Spinal cord (tissue), 10 donors: ENCODE measurements around the gene SYCN. TPM values are rescaled to one million over a fixed set of nuclear protein-coding genes. Genes with fewer than 3 reads are reported as not detected.

Experiments used
- DNase-seq, 6 donors: peaks; one replicate each; pipeline versions ENCODE4 v3.0.0 to v3.0.0-alpha.2; 2013 to 2015; ENCODE audit warnings: low spot score in 6 of 6, low read depth in 4 of 6
- H3K27ac ChIP-seq: one replicate; pipeline ENCODE4 v1.5.1; 2013; ENCODE audit warnings: low read depth, low read length, control low read depth
- H3K27me3 ChIP-seq: one replicate; pipeline ENCODE4 v1.6.1; 2013; ENCODE audit warnings: low read length; ENCODE audit not compliant: control insufficient read depth, insufficient read depth
- H3K36me3 ChIP-seq: one replicate; pipeline ENCODE4 v1.6.1; 2013; ENCODE audit warnings: low read length; ENCODE audit not compliant: control insufficient read depth, insufficient read depth
- H3K4me1 ChIP-seq: one replicate; pipeline ENCODE4 v1.6.1; 2013; ENCODE audit warnings: low read length; ENCODE audit not compliant: control insufficient read depth, insufficient read depth
- H3K4me3 ChIP-seq: one replicate; pipeline ENCODE4 v1.5.1; 2013; ENCODE audit warnings: low read depth, low read length, control low read depth
- H3K9me3 ChIP-seq: one replicate; pipeline ENCODE4 v1.6.1; 2013; ENCODE audit warnings: low read length; ENCODE audit not compliant: control insufficient read depth, insufficient read depth
- WGBS: methylation state at CpG from one replicate; pipeline ENCODE4 v1.1.5; 2013; ENCODE audit warnings: missing lambda C conversion rate; ENCODE audit not compliant: insufficient coverage; 5-methylcytosine and 5-hydroxymethylcytosine counted together
- polyA plus RNA-seq, 2 donors: library from polyadenylated mRNA; unstranded; fragments of 120-200 nt; gene quantifications; one replicate each; pipeline ENCODE4 v1.2.1, GENCODE V29; 2013; ENCODE audit not compliant: insufficient read length in 2 of 2
- total RNA-seq, 2 donors: library from RNA; depleted of rRNA in 1 of 2; stranded (reverse); fragments of 120-200 nt in 1 of 2; fragments of >200 nt in 1 of 2; gene quantifications; one replicate each; pipeline versions ENCODE4 v1.2.3 to v1.2.4, GENCODE V29; 2013 to 2014
- donor health status: healthy.

Gene SYCN
- total and polyA plus RNA-seq, 4 donors = not detected

DNA sequence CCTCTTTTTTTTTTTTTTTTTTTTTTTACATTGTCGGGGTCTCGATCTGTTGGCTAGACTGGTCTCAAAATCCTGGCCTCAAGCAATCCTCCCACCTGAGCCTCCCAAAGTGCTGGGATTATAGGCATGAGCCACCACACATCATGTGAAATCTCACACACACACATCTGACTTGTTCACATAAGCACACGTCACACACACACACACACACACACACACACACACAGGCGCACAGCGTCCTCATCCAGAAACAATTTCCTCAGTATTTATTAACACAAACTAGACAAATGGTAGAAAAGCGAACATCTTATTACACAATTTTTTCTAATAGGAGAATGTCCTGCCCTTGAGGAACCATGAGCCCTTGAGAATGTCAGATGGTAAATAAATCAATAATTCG, 5.1 kb upstream of the SYCN start:
- H3K4me3 ChIP-seq = no peak overlapping the region
- WGBS = 91% methylated on average over 1 of the region's 7 CpGs
- no peaks in the 10 kb centered on the region for H3K4me1 ChIP-seq
- H3K27me3 ChIP-seq = peaks cover 9% of the 10 kb centered on the region
- H3K27ac ChIP-seq = no peak overlapping the region
- H3K9me3 ChIP-seq = no peaks in the 10 kb centered on the region
- DNase-seq = no peak
- H3K36me3 ChIP-seq = no peaks in the 10 kb centered on the region

- no peaks in the 10 kb centered on the region for H3K4me1 ChIP-seq
- 86% methylated on average over 9 of the region's 9 CpGs for WGBS
- no peak overlapping the region for H3K4me3 ChIP-seq
- H3K9me3 ChIP-seq = no peaks in the 10 kb centered on the region
- H3K27ac ChIP-seq = no peak overlapping the region
- peaks cover 18% of the 10 kb centered on the region for H3K27me3 ChIP-seq
- no peaks in the 10 kb centered on the region for H3K36me3 ChIP-seq
- DNase-seq = no peak
These were observed 4.2 kb upstream of the SYCN start for GRCh38 chr19:39208175-39208795.

DNA sequence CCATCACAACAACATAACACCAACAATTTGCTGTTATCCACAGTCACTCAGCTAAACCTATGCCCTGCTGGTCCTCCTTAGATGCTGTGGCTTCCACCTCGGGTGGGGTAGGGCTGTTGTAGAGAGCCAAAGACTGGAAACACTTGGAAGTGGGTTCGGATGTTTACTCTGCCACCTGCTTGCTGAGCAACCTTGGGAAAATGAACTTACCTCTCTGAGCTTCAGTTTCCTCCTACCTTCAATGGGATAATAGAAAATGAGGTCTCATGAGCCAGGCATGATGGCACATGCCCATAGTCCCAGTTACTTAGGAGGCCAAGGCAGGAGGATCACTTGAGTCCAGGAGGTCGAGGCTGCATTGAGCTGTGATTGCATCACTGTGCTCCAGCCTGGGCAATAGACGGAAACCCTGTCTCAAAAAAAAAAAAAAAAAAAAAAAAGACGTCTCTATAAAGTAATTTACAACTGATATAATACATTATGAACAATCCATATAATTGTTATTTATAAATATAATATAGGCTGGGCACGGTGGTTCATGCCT, 3.3 kb upstream of the SYCN start:
- Histone ChIP-seq H3K27me3 (peaks cover 27% of the 10 kb centered on the region), H3K9me3 (no peaks in the 10 kb centered on the region), H3K4me1 (no peaks in the 10 kb centered on the region), H3K36me3 (no peaks in the 10 kb centered on the region), H3K4me3 (no peak overlapping the region), H3K27ac (no peak overlapping the region)
- DNase-seq = no peak
- 60% methylated on average over 2 of the region's 6 CpGs for WGBS

DNA sequence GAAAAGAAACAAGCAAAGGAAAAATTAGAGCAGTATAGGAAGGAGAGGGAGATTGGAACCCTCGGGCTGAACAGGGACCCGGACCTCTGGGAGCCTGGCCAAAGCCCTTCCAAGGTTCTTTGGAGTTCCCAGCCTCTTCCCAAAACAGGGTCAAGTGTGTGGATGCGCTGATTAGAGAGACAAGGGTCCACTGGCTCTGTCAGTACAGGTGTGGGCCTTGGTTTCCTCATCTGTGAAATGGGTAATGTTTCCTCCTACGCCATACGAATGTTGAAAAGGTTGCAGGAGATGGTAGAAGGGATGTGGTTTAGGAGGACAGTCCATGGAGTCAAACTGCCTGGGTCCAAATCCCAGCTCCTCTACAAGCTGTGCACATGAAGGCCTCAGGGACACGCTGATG, 2.1 kb upstream of the SYCN start:
- no peak for DNase-seq
- Histone ChIP-seq H3K27ac (no peak overlapping the region), H3K4me3 (no peak overlapping the region), H3K9me3 (no peaks in the 10 kb centered on the region), H3K27me3 (peaks cover 35% of the 10 kb centered on the region), H3K4me1 (no peaks in the 10 kb centered on the region), H3K36me3 (no peaks in the 10 kb centered on the region)
- 84% methylated on average over 3 of the region's 6 CpGs for WGBS

- no peak overlapping the region for H3K27ac ChIP-seq
- no peak for DNase-seq
- no peaks in the 10 kb centered on the region for H3K36me3 ChIP-seq
- no CpG with 5 or more reads among the region's 3 CpGs for WGBS
- no peaks in the 10 kb centered on the region for H3K4me1 ChIP-seq
- H3K9me3 ChIP-seq = no peaks in the 10 kb centered on the region
- H3K4me3 ChIP-seq = no peak overlapping the region
- H3K27me3 ChIP-seq = peaks cover 39% of the 10 kb centered on the region
These were observed 1.3 kb upstream of the SYCN start for GRCh38 chr19:39205449-39205764.

DNA sequence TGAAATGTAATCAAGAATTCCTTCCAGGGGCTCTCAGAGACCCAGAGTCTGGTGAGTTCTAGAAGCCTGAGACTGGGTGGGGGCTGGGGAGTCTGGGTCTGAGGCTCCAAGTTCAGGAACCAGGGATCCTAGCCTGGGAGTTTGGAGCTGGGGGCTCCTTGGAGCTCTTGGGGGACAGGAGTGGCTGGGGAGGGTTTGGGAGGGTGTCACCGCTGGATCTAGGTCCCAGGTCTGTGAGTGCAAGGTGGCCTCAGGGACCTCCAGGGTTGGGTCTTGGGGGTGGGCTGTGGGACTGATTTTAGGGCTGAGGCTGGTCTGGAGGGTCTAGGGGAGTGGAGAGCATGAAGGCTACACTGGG, 1.1 kb downstream of the SYCN start:
- 77% methylated on average over 1 of the region's 1 CpG for WGBS
- H3K4me3 ChIP-seq = no peak overlapping the region
- H3K9me3 ChIP-seq = no peaks in the 10 kb centered on the region
- H3K27ac ChIP-seq = no peak overlapping the region
- H3K4me1 ChIP-seq = peaks cover 5% of the 10 kb centered on the region
- H3K27me3 ChIP-seq = peaks cover 47% of the 10 kb centered on the region
- H3K36me3 ChIP-seq = no peaks in the 10 kb centered on the region
- no peak for DNase-seq

DNA sequence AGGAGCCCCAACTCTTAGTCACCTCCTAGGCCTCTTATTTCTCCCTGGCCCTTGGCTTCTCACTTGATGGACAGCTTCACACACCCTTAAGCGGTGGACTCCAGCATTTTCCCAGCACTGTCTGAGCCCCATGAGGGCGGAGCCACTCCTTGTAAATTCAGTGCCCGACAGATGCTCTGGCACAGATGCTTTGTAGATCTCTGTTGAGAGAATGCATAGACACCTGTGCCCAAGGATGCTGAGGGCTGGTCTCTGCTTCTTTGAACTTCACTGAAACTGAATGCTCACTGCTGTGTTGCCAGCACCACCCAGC, 3.3 kb downstream of the SYCN start:
- 72% methylated on average over 3 of the region's 3 CpGs for WGBS
- Histone ChIP-seq H3K36me3 (no peaks in the 10 kb centered on the region), H3K27me3 (peaks cover 68% of the 10 kb centered on the region), H3K4me3 (no peak overlapping the region), H3K27ac (no peak overlapping the region), H3K9me3 (no peaks in the 10 kb centered on the region), H3K4me1 (peaks cover 16% of the 10 kb centered on the region)
- no peak for DNase-seq

GRCh38 chr19:39200066-39200802, 3.8 kb downstream of the SYCN start:
- 84% methylated on average over 32 of the region's 32 CpGs for WGBS
- no peaks in the 10 kb centered on the region for H3K9me3 ChIP-seq
- H3K27me3 ChIP-seq = peaks cover 69% of the 10 kb centered on the region
- no peak overlapping the region for H3K4me3 ChIP-seq
- H3K27ac ChIP-seq = no peak overlapping the region
- no peak for DNase-seq
- peaks cover 16% of the 10 kb centered on the region for H3K4me1 ChIP-seq
- H3K36me3 ChIP-seq = no peaks in the 10 kb centered on the region

DNA sequence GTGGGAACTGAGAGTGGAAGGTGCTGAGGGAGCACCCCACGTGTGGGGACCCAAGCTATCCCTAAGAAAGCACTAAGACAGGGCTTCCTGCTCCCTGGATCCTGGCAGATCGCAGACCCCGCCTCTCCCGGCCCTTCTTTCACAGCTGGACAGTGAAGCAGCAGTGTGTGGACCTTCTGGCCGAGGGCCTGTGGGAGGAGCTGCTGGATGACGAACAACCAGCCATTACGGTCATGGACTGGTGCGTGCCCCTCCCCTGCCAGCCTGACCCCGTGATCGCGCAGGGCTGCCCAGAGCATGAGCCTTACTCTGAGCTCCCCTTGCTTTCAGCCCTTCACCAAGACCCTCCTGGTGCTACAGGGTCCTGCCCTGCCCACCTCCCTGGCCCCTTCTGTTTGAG, 5.0 kb downstream of the SYCN start:
- WGBS = 17% methylated on average over 11 of the region's 11 CpGs
- peaks cover 62% of the 10 kb centered on the region for H3K27me3 ChIP-seq
- peak in 1 of 6 donors; percentile 56 for DNase-seq
- peaks cover 16% of the 10 kb centered on the region for H3K4me1 ChIP-seq
- H3K4me3 ChIP-seq = no peak overlapping the region
- no peaks in the 10 kb centered on the region for H3K36me3 ChIP-seq
- no peaks in the 10 kb centered on the region for H3K9me3 ChIP-seq
- H3K27ac ChIP-seq = no peak overlapping the region

DNA sequence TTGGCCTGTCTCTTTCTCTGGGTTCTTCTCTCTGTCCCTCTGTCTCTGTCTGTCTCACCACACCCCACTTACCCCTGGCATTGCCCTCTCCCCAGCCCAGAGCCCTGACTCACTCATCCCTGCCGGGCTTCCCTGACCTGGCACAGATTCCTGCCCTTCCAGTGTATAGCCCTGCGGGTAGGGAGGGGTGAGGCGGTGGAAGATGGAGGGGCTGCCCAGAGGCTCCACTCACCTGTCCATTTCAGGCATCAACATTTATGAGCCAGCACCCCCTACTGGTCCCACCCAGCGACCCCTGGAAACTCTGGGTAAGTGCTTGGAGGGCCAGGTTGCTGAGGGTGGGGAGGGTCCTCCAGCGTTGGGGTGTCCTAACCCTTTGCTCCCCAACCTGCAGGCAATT, 6.3 kb downstream of the SYCN start:
- Histone ChIP-seq H3K4me1 (peaks cover 16% of the 10 kb centered on the region), H3K27me3 (peaks cover 49% of the 10 kb centered on the region)
- no CpG with 5 or more reads among the region's 5 CpGs for WGBS

More for the DNA sequence above, 6.3 kb downstream of the SYCN start:
- Histone ChIP-seq H3K36me3 (no peaks in the 10 kb centered on the region), H3K4me3 (no peak overlapping the region), H3K9me3 (no peaks in the 10 kb centered on the region), H3K27ac (no peak overlapping the region)
- no peak for DNase-seq
